ENCODE results near the gene ARMCX4.

Gene ARMCX4

DNA sequence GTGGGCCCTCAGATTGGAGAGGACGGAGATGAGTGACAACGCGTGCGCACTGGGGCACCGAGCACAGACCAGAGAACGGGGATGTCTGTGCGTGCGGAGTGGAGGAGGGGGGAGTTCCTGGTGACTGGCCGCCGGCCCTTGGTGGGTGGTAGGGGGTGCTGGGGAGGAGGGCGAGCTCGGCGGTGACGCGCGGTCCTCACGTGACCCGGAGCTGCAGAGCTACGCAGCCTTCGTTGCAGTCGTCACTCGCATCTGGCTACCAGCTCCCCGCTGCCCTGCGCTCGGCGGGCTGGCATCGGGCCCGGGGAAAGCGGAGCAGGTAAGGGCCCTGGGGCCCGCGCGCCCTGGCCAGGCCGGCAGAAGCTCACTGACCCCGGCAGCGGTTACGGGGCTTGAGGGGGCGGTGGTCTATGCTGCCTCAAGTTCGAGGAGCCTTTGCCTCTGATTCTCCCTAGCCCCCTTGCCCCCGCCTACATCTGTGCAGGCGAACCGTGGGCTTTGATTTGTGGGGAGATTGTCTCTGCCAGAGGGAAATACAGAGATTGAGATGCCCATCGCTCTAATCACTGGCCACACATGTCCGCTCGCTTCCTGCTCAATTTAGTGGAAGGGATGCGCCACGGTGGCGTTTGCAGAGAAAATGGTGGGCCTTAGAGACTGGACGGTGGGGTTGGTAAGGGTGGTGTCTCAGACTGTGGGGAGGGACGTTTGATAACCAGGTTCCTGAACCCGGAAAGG lies at the start of gene ARMCX4:
ARMCX4 (plus strand) TSS at position 245 of the 738 bp plus-strand sequence. CDS start 3,134 bp downstream, outside the sequence.
- FAIRE-seq (no peak), DNase-seq (ENCODE audit: insufficient read length, low spot score) (peak; percentile 34)

DNA sequence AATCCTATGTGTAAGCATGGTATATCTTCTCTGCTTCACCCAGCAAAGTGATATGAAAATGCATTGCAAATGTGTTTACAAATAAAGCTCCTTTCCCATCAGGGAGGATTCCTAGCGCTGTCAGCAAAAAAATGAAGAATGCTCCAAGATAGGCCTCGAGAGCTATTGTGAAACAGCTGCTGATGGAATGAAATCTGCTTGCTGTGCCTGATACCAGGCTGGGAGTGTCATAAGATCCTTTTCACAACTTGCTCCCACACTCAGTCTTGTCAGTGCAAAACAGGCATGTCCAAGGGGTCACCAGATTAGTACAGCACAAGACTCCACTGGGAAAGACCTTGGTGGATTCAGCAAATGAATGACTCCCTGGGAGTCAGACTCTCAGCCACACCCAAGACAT lies 43.2 kb upstream of the ARMCX4 start:
- TF ChIP-seq, protein P1, sequence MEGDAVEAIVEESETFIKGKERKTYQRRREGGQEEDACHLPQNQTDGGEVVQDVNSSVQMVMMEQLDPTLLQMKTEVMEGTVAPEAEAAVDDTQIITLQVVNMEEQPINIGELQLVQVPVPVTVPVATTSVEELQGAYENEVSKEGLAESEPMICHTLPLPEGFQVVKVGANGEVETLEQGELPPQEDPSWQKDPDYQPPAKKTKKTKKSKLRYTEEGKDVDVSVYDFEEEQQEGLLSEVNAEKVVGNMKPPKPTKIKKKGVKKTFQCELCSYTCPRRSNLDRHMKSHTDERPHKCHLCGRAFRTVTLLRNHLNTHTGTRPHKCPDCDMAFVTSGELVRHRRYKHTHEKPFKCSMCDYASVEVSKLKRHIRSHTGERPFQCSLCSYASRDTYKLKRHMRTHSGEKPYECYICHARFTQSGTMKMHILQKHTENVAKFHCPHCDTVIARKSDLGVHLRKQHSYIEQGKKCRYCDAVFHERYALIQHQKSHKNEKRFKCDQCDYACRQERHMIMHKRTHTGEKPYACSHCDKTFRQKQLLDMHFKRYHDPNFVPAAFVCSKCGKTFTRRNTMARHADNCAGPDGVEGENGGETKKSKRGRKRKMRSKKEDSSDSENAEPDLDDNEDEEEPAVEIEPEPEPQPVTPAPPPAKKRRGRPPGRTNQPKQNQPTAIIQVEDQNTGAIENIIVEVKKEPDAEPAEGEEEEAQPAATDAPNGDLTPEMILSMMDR (IDR thresholded peaks at IDR 0.05; ENCODE audit: insufficient read depth, missing control alignments), result no peak
- FAIRE-seq, result no peak
- DNase-seq (ENCODE audit: insufficient read length, low spot score), result no peak

More for the DNA sequence above, at the start of gene ARMCX4:
- TF ChIP-seq, protein P1 (IDR thresholded peaks at IDR 0.05; ENCODE audit: insufficient read depth, missing control alignments), result no peak

DNA sequence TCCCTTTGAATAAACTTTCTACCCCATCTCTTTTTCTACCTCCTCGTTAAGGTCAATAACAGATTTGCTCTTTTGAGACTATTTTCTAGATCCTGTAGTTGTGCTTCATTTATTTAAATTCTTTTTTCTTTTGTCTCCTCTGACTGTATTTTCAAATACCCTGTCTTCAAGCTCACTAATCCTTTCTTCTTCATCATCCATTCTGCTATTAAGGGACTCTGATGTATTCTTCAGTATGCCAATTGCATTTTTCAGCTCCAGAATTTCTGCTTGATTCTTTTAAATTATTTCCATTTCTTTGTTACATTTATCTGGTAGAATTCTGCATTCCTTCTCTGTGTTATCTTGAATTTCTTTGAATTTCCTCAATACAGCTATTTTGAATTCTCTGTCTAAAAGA lies 36.0 kb upstream of the ARMCX4 start:
- TF ChIP-seq, protein P1 (IDR thresholded peaks at IDR 0.05; ENCODE audit: insufficient read depth, missing control alignments), result no peak
- FAIRE-seq (no peak), DNase-seq (ENCODE audit: insufficient read length, low spot score) (no peak)

DNA sequence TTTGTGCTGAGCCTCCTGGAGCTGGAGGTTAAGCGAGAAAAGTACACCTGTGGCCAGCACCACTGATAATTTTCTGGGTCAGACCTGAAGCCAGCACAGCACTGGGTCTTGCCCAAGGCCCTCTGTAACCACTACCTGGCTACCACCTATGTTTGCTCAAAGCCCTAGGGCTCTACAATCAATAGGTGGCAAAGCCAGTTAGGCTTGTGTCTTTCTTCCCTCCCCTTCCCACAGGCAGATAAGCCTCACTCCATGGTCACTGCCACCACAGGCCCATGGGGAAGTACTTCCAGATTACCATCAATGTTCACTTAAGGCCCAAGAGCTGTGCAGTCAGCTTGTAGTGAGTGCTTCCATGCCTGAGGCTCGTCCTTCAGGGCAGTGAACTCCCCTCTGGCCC lies 35.2 kb upstream of the ARMCX4 start:
- TF ChIP-seq, protein P1 (IDR thresholded peaks at IDR 0.05; ENCODE audit: insufficient read depth, missing control alignments), result no peak
- DNase-seq (ENCODE audit: insufficient read length, low spot score), result no peak
- FAIRE-seq, result no peak

DNA sequence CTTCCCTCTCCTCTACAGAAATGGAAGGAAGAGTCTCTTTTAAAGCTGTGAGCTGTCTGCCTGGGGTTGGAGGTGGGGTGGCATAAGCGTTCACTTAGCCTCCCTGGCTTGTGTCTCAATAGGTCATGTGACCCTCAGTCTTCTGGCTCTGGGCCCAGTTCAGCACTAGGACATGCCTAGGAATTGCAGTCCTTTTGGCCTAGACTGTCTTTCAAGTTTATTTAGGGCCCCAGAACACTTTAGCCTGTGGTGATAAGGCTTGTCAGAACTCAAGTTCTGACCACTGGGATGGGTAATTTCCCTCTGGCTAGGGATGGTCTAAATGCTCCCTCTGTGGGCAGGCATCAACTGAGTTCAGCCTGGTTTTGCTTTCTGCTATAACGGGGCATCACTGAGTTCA lies 34.3 kb upstream of the ARMCX4 start:
- no peak for DNase-seq (ENCODE audit: insufficient read length, low spot score)
- FAIRE-seq, result no peak
- TF ChIP-seq, protein P1 (IDR thresholded peaks at IDR 0.05; ENCODE audit: insufficient read depth, missing control alignments), result no peak

DNA sequence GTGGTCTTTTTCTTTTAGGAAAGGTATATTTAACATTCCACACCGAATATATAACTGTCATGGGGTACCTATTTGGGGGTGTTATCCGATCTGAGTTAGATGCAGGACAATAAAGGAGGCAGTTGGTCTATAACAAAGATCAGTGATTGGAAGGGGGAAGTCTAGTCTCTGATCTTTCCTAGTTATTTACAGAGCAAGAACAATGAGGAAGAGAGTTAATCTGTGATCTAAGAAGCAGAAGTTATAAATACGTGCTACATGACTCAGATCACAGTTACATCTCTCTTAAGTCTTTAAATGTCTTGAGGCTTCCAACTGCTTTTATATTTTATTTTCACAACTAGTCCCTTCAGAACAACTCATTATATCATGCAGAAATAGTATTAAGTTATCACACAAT lies 33.2 kb upstream of the ARMCX4 start:
- FAIRE-seq (no peak), DNase-seq (ENCODE audit: insufficient read length, low spot score) (no peak)
- TF ChIP-seq, protein P1 (IDR thresholded peaks at IDR 0.05; ENCODE audit: insufficient read depth, missing control alignments), result no peak

DNA sequence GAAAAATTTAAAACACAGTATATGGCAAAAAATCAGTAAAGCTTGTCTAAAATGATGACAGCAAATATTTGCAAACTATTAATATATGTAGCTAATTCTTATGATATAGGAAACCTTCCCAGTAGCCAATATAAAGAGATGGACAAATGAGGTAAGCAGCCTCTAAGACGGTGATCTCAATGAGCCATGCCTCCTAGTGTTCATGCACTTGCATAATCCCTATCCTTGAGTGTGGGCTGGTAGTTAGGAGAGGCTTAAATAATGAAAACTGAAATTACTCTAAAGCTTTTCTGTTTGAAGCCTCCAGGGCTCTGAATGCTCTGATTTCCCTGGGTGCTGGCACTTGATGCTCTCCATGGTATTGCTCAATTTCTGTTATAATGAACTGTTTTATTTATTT lies 24.6 kb upstream of the ARMCX4 start:
- TF ChIP-seq, protein P1 (IDR thresholded peaks at IDR 0.05; ENCODE audit: insufficient read depth, missing control alignments), result no peak
- no peak for DNase-seq (ENCODE audit: insufficient read length, low spot score)
- no peak for FAIRE-seq
